ENCODE results near the gene FURIN. TPM values are rescaled to one million over a fixed set of nuclear protein-coding genes. Genes with fewer than 3 reads are reported as not detected.

The FURIN gene
- total and polyA plus RNA-seq, 9 of the 15 experiments (the other 6 are each of a cell fraction or from before 2014, with no cell fraction given) = 0.92 to 99.9 (median 34.8) TPM

- TF ChIP-seq CREB3 (tag; conservative IDR thresholded peaks at IDR 0.05; ENCODE audit: low read depth) (peak; percentile 35; the same call in 1 of the 2 replicates), MYC (IDR thresholded peaks at IDR 0.05; ENCODE audit: low read depth, low read length) (peak; percentile 94), MYC (CRISPR knock-in tag; IDR thresholded peaks at IDR 0.05; ENCODE audit: borderline replicate concordance, low read depth) (no peak), LEF1 (IDR thresholded peaks at IDR 0.05) (peak; percentile 99), ZNF655 (CRISPR knock-in tag; IDR thresholded peaks at IDR 0.05) (no peak), CUX1 (CRISPR knock-in tag; IDR thresholded peaks at IDR 0.05) (peak; percentile 13; the same call in 1 of the 2 replicates), ZNF395 (CRISPR knock-in tag; IDR thresholded peaks at IDR 0.05) (peak; percentile 88), ATF7 (IDR thresholded peaks at IDR 0.05) (peak; percentile 91), ZNF398 (CRISPR knock-in tag; IDR thresholded peaks at IDR 0.05) (no peak), ZNF239 (CRISPR knock-in tag; IDR thresholded peaks at IDR 0.05) (peak; percentile 71; the same call in 1 of the 2 replicates), CHD1 (IDR thresholded peaks at IDR 0.05; ENCODE audit: low read length) (no peak), GTF2E2 (tag; IDR thresholded peaks at IDR 0.05) (peak; percentile 54; the same call in 1 of the 2 replicates), TAF15 (IDR thresholded peaks at IDR 0.05; ENCODE audit: low read depth, low read length) (no peak), CEBPG (CRISPR knock-in tag; IDR thresholded peaks at IDR 0.05) (peak; percentile 77), CEBPG (tag; conservative IDR thresholded peaks at IDR 0.05 in 1 of 2, IDR thresholded peaks at IDR 0.05 in 1 of 2) (peak in 1 of 2 experiments; percentile 74; a peak in 1 of 4 replicates), COPS2 (conservative IDR thresholded peaks at IDR 0.05) (no peak), SRSF3 (IDR thresholded peaks at IDR 0.05; ENCODE audit: insufficient read depth, low read length) (no peak), MTA2 (IDR thresholded peaks at IDR 0.05; ENCODE audit: low read depth) (peak; percentile 96)
These were observed 27.4 kb upstream of the FURIN start (continued) for GRCh38 chr15:90840954-90841353.

Measured in K562 (cell line).